Testis (tissue), 2 donors: ENCODE results near the gene MAEA.

Source experiments
- POLR2A ChIP-seq: fragments of 450-650 bp; IDR thresholded peaks from one replicate; pipeline ENCODE4 v1.6.1; 2017; ENCODE audit warnings: antibody characterized with exemption, mild to moderate bottlenecking, moderate library complexity
- TF ChIP-seq, protein P1 (sequence below), 3 experiments: fragments of 450-650 bp in 2 of 3; fragments of 200-600 bp in 1 of 3; sonication (generic) in 1 of 3; IDR thresholded peaks; one replicate each; pipeline ENCODE4 v1.5.1; 2016 to 2019; ENCODE audit warnings: antibody characterized with exemption in 3 of 3, mild to moderate bottlenecking in 2 of 3, moderate library complexity in 1 of 3

DNA sequence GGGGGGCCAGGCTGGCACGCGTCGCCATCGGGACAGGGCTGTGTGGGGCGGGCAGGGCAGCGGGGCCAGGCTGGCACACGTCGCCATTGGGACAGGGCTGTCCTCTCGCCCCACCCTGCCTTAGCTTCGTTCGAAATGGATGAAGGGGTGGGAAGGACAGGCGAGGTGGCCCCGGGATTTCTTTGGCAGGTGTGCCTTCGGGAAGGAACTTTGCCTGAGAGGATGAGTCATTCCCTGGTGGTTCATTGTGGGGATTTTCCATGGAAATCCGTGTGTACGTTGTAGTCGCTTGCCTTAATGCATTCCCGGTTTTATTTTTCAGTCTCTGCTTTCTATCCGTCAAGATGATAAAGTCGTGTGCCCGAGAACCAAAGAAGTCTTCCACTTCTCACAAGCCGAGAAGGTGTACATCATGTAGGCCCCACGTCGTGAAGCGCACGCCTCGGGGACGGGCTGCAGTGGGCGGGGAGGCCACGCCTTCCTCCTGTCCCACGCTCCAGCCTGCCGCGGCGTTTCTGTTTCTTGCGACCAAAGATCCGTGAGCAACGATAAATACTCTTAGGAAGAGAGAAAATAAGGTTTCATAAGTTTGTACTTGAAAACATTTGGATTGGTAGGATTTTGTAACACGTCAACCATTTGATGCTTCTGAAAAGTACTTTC is 49.2 kb downstream of the MAEA start:
- no peak for TF ChIP-seq POLR2A
- TF ChIP-seq, protein P1, sequence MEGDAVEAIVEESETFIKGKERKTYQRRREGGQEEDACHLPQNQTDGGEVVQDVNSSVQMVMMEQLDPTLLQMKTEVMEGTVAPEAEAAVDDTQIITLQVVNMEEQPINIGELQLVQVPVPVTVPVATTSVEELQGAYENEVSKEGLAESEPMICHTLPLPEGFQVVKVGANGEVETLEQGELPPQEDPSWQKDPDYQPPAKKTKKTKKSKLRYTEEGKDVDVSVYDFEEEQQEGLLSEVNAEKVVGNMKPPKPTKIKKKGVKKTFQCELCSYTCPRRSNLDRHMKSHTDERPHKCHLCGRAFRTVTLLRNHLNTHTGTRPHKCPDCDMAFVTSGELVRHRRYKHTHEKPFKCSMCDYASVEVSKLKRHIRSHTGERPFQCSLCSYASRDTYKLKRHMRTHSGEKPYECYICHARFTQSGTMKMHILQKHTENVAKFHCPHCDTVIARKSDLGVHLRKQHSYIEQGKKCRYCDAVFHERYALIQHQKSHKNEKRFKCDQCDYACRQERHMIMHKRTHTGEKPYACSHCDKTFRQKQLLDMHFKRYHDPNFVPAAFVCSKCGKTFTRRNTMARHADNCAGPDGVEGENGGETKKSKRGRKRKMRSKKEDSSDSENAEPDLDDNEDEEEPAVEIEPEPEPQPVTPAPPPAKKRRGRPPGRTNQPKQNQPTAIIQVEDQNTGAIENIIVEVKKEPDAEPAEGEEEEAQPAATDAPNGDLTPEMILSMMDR (IDR thresholded peaks at IDR 0.05): no peak
